B cell (primary cell): ENCODE results near the gene STX1A.

ENCODE experiments used
- CTCF ChIP-seq: fragments of 200-600 bp; IDR thresholded peaks from one replicate; pipeline ENCODE4 v1.8.0; 2022; ENCODE audit warnings: antibody characterized with exemption, mild to moderate bottlenecking
- EZH2 ChIP-seq: IDR thresholded peaks from 2 replicates; pipeline ENCODE4 v1.6.1; 2012; ENCODE audit warnings: borderline replicate concordance, low read depth, mild to moderate bottlenecking, moderate library complexity, low read length; ENCODE audit not compliant: insufficient read depth, poor library complexity, severe bottlenecking

DNA sequence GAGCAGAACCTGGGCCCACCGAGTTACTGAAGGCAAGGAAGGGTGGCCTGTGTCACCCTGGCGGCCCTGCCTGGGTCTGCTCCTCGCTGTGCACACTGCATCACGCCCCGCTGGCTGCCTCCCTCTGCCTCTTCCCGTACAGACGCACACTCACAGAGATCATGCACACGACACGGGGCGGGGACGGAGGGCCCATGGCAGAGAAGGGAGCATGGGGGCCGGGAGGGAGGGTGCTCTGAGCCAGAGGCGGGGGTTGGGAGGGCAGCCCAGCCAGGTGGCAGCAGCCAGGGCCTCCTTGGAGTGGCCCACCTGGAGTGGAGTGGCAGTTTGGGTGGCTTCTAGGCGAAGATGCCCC, 19.4 kb downstream of the STX1A start:
- TF ChIP-seq CTCF (no peak), EZH2 (no peak)
